ENCODE measurements around the gene AGAP1.

- no peak for TF ChIP-seq POLR2AphosphoS5 (IDR thresholded peaks at IDR 0.05; ENCODE audit: insufficient read depth in 1 of 2, low read depth in 1 of 2)
- no peak for TF ChIP-seq CTCF (IDR thresholded peaks at IDR 0.05)
- no peak for TF ChIP-seq POLR2A (IDR thresholded peaks at IDR 0.05)
Measured at GRCh38 chr2:235612181-235612950, 118.5 kb downstream of the AGAP1 start.

Data from vagina (tissue), 2 donors.